ENCODE measurements around the gene MAD2L2.
A peak's percentile ranks its signal among the peaks of the same experiment; 100 is the strongest.

The MAD2L2 gene

DNA sequence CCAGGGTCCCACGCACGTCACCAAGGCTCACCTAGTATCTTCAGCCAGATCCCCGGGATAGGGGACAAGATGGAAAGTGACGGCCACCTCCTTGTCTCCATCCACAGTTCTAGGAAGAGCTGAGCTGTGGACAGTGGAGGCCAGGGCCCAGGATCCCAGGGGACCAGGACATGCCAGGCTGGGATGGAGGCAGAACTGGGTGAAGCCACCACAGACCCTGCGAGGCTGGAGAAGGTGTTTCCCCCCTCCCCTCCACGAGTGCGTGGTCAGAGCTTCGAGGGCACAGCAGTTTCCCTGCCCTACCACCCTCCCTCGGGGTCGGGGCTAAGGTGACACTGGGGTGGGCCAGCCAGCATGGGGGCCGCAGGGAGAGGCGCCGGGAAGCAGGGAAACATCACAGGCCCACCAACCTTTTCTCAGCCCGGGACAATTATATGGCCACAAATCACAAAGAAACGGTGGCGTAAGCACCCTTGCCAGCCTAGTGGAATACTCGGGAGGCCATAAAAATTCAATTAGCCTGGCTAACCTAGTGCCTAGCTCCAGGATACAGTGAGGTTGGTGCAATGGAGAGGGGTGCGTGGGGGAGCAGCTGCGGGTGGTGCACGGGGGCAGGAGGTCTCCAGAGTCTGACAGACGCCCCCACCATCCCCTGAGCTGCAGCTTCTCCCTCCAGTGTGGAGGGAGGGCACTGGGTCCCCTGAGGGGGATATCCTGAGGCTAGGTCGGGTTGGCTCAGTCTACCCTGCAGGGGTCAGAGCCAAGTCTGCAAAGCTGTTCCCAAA is 23.9 kb upstream of the MAD2L2 start:
- DNase-seq (ENCODE audit: low spot score): no peak

DNA sequence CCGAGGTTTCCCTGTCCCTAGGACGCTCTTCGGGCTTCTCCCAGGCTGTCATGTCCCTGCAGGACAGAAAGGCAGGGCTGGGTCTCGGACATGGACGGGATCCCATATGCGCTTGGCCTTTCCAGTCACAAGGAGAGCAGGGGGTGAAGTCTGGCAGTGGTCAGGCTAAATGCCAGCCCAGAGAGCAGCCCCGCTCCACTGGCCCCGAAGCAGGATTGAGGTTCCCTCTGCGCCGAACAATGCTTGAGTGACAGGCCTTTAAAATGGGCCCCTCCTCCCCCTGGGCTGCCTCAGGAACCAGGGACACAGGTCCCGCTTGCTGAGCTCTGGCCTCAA is 23.2 kb upstream of the MAD2L2 start:
- no peak for DNase-seq (ENCODE audit: low spot score)

DNA sequence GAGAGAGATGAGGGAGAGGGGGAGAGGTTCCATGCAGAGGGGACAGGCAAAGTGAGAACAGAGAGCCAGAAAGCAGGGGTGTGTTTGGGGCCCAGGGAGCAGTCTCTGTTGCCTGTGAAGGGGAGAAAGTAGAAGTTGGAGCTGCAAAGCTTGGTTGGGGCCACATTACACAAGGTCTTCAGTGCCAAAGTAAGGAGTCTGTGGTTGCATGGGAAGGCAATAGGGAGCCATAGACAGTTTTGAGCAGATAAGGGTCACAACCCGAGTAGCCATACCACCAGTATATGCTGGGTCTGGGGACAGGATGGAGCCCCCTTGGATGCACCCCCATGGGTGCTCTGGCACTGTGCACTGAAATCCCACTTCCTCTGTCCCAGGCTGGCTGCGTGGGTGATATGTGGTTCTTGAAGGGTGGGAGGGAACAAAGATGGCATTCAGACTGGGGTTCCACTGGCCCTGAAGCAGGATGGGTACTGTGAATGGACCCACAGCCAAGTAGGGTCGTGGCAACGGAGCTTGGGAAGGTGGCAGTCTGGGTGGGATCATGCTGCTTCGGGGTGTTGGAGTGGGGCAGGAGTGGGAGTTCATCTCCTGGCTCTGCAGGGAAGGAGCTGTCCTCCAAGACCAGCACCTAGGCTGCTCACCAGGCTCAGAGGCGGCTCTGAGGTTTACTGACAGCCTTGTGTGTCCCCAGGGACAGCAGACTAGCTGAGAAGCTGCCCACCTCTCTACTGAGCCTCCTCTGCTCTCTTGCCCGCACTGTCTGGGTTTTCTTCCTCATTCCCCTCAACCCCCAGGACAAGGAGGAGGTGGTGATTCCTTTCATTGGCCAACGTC is 22.6 kb upstream of the MAD2L2 start:
- DNase-seq (ENCODE audit: low spot score): no peak

DNA sequence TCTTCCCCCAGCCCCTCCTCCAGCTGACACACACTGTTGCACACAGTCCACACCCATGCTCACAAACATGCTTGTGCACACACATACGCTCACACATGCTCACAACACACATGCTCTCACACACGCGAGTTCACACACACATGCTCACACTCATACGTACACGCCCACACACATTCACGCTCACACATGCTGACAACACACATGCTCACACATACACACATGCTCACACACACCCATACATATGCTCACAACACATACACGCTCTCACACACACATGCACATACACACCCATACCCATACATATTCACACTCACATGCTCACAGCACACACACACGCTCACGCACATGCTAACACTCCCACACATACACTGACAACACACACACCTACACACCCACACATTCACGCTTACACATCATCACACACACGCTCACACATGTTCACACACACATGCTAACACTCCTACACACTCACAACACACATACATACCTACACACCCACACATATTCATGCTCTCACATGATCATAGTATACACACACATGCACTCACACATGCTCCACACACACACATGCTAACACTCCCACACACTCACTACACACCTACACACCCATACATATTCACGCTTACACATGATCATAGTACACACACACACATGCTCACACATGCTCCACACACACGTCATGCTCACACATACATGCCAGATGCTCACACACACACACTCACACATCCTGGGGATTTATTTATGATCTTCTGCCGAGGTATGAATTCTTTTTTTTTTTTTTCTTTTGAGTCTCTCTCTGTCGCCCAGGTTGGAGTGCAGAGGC is 21.2 kb upstream of the MAD2L2 start:
- no peak for DNase-seq (ENCODE audit: low spot score)

DNA sequence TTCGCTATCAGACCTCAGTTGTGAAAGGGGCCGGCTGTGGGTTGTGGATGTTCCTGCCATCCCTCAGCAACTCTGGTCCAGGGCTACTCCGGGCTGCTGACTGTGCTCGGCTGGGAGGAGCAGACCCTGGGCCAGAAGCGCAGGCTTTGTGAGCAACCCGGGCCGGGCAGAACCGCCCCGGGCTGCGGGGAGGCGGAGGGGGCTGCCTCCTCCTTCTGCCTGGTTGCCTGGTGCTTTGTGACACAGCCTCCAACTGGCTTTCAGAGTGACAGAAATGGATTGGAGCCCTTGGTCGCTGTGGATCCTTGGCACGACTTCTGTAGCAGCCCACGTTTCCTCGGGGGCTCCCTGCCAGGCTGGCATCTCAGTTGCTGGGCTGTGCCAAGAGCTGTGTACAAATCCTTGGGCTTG is 20.6 kb upstream of the MAD2L2 start:
- DNase-seq (ENCODE audit: low spot score): no peak

DNA sequence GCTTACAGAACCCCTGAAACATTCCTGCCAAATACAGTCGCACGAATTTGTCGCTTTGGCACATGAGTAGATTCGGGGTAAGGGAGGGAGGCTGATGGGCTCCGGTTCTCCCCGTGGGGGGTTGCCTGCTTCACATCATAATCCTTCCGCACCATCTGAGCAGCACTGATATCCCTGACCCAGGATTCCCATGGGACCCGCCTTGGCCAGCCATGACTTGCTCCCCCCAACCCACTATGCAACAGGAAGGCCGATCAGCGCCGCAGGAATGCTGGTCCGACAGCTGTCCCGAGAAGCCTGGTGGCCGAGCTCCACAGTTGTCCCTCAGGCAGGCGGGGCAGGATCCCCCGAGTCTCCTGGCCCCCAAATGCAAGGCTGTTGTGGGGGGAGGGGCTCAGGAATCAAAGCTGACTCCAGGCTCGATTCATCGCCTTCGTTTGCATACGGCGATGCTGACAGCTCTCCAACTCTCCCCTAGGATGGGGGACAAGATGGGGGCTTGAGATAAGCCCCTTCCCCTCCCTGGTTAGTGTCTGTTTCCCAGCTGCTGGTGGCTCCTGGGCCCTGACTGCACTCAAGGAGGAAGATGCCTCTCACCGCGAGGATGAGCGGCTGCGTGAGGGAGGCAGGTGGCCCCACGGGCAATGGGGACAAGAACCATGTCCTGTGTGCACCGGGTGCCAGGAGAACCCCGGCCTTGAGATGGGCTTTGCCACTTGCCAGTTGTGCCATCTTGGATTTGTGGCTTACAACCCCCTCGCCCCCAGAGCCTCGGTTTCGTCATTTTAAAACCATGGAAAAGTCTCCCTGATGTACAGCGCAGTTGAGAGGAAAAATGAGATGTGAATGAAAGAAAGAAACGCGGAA is 19.9 kb upstream of the MAD2L2 start:
- DNase-seq (ENCODE audit: low spot score): no peak

DNA sequence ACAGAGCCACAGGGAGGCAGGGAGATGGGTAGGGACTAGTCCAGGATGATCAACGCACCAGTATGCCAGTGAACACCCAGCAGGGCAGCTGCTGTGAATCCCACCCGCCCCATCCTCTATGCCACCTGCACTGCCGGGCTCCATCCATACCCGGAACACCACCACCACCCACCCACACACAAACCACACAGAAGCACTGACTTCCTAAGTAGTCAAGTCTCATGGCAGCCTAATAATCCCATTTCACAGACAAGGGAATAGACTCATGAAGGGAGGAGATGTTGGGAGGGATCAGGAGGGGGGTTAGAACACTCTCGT is 16.9 kb upstream of the MAD2L2 start:
- no peak for DNase-seq (ENCODE audit: low spot score)

DNA sequence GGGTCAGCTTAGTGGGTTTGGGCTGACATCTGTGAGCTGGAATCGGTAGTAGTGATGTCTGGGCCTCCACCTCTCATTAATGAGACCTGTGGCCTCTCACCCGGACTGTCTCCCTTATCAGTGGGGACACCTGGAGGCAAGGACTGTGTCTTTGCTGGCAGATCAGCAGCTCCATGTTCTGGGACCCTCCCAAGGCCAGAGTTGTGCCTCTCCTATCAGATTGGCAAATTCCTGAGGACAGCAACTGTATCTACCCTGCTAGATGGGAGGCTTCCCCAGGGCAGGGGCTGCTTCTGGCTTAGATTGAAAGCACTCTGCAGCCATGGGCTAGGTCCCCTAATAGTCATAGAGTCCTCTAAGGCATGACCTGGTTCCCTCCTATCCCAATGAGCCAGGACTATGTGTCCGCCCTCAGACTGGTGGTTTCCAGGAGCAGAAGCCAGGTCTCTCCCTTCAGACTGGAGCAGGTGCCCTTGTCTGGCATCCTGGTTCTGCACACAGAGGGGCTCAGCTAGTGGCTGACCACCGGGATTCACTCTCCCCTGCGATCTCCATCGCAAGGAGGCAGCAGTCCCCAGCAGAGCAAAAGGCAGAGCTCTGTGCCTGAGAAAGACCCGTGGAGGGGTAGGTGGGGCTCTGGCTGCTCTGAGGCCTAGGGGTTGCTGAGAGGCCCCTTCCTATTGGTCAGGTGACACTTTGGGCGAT is 16.4 kb upstream of the MAD2L2 start:
- no peak for DNase-seq (ENCODE audit: low spot score)

DNA sequence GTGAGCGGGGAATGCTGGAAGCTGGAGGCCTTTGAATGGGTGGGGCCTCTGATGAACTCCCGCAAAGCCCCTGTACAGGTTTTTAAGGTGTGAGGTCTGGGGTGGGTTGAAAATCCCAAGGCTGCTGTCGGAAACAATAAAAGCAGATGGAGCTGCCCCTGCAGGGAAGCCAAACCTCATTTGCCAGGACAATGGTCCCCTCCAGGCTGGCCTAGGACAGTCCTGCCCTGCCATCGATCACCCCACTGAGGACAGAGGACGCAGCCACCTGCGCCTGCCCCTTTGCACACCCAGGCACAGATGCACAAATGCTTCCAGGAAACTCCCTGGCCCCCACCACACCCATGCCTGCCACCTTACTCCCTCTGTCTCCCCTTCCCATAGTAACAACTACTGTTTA is 14.9 kb upstream of the MAD2L2 start:
- DNase-seq (ENCODE audit: low spot score): no peak

DNA sequence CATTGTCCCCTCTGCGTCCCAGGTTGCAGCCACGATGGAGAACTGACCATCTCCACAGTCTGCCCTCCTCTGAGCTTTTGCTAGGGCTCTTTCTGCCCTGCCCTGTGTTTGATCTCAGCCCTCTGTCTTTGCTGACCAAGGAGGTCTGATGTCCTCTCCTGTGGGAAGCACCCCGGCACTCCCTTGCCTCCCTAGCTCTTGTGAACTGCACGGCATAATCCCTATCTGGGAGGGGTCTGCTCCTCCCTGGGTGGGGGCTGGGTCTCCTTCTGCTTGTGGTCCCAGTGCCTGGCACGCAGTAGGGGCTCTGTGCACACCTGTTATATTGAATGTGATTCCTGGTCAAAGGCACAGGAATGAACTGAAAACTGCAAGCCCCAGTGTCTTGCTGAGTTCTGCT is 13.0 kb upstream of the MAD2L2 start:
- DNase-seq (ENCODE audit: low spot score): no peak

DNA sequence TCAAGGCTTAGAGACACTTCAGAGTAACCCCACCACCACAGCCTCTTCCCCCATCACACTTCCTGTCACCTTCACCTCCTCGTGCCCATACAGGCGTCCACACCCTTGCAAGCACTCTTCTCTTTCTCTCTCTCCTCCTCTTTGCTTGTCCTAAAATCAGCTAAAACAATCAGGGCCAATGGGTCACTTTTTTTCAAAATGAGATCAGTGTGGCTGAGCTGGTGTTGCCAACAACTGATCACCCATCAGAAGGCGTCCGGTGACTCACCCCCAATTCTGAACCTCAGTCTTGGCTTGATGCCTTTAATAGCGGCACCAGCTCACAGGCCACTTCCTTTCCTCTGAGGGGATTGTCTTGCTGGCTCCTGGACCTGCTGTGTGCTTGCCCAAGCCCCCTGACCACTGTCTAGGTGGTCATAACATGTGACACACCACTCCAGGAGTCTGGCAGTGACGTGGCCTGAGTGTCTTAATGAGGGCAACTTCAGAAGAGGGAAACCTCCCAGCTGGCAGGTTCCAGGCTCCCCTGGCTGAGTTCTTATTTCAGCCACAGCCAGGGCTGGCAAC is 12.2 kb upstream of the MAD2L2 start:
- DNase-seq (ENCODE audit: low spot score): no peak

DNA sequence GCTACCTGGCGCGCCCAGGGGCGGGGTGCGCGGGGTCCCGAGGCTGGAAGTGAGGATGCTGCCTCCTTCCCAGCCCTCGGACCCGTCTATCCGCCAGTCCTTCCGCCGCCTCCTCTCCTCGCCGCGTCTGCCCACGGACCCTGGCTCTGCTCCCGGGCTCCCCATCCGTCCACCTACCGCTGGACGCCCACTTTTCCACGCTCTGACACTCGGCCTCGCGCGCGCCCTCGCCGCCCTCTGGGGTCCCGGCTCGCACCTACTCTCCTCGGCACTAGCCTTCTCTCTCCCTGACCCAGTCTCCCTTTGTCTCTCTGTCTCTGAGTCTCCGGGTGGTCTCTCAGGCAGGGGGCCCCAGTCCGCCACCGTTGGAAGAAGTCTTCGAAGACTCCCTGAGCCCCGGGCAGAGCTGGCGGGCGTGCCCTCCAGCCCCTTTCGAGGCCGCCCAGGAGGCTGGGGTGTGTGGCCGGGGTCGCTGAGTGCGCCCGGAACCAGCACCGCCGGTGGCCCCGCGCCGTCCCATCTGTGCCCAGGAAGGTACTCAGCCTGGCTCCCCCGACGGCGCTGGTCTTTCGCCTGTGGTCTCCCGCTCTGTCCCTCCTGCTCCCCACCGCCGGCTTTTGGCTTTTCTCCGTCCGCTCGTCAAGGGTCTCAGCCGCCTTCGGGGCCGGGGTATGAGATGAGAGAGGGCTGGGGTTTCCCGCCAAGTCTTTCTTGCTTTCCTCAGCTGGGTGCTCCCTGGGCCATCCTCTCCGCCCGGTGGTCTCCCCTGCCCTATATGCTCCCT is 11.2 kb upstream of the MAD2L2 start:
- DNase-seq (ENCODE audit: low spot score): no peak

DNA sequence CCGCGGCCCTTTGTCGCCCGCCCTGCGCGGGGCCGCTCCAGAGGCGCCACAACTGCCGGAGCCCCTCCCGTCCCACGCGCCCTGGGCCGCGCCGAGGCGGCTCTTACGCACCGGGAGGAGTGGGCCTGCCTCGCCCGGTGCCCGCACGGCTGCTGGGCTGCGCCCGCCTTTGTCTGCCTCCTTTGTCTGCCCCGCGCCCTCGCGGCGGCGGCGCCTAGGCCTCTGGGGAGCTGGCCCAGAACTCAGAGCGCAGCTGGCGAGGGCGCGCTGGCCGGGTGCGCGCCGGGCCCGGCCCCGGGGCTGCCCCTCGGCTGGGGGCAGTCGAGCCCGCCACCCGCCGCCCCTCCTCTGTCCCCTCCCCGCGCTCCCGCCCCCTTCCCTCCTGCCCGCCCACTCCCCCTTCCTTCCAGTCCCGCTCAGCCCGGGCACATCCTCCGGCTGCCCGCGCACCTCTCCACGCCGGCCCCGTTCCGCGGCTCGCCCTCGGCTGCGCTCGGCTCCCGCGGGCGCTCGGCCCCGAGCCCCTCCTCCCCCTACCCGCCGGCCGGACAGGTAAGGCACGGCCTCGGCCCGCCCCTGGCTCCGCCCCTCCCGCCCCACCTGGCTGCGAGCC is 10.5 kb upstream of the MAD2L2 start, which contains the start of gene DRAXIN:
Gene DRAXIN (plus strand): TSS at position 409 of the 613 bp plus-strand sequence. CDS start 14,549 bp downstream, outside the sequence.
- peak; percentile 86 for DNase-seq (ENCODE audit: low spot score)

DNA sequence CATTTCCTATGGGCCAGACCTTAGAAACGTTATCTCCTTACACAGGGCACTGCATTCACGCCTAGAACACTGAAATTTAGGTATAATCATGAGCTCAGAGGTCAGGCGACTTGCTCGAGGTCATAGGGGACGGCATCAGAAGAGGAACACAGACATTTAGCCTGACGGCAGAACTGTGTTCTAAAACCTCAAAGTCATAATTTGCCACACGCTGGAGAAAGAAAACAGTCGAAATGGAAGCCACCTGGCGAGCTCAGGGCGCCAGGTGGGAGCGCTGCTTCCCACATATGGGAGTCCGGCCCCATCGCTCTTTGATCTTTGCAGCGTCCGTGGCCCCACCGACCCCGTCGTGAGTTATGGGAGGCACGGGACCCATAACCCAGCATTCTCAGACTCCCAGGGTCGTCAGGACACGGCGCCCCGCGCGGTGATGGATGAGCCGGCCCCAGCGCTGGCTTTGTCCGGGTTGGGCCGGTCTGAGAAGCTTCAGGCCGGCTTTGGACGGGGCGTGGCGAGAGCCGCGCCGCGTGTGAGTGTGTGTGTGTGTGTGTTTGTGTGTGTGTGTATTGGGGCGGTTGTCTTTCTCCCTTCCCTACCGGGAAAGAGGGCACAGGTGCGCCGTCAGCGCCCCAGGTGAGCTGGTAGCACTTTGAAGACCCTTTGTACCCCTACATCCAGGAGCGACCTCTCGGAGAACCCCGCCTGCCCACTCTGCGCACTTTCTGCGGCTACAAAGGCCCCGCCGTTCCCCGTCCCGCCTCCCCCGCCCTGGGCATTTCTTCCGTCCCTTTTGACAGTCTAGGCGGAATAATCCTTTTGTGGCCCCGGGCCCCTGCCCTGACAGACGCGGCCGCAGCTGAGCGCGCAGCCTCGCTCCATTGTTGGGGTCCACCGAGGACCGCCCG is 9.7 kb upstream of the MAD2L2 start:
- DNase-seq (ENCODE audit: low spot score): no peak

DNA sequence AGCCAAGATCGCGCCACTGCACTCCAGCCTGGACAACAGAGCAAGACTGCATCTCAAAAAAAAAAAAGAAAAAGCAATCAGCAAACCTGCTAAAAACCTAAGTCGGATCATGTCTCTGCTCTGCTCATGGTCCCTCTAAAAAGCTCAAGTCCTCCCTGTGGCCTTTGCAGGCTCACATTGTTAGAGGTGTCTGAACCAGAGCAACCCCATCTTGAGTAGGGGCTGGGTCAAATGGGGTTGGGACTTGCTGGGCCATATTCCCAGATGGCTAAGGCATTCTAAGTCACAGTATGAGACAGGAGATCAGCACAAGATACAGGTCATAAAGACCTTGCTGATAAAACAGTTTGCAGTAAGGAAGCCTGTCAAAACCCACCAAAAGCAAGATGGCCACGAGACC is 7.6 kb upstream of the MAD2L2 start:
- DNase-seq (ENCODE audit: low spot score): no peak

DNA sequence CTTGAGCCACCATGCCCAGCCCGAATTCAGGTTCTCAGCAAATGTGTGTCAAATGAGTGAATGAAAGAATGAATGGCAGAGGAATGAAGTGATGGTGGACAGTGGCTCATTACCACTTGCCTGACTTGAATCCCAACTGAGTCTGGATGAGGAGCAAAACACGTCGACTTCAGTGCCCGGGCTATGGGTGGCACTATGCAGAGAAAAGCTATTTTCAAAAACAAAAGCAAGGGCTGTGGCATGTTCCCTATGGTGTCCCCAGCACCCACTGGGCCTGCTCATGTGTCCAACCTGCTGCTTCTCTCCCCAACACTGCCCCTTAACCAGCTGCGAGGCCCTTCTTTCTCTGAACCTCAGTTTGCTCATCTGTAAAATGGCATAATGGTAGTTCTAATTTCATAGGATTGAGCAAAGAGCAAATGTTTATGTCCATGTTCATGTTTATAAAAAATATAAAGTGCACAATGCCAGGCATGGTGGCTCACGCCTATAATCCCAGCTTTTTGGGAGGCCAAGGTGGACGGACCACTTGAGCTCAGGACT is 4.3 kb upstream of the MAD2L2 start:
- DNase-seq (ENCODE audit: low spot score): no peak

DNA sequence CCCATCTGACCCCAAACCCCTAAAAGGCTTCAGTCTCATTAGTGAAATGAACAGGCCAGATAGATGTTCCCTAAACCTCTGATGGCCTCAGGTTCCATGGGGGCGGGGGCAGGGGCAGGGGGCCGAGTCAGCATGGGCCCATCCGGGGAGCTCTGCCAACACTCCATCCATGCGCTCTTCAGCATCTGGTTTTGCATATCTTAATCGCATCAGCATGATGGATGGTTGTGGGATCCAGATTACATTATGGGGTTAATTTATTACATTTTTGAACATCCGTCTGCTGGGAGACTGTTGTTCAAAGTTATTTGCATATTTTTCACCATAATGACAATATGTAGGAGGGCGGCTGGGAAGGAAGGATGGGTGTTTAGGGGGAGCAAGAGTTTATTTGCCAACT is 3.1 kb upstream of the MAD2L2 start:
- no peak for DNase-seq (ENCODE audit: low spot score)

DNA sequence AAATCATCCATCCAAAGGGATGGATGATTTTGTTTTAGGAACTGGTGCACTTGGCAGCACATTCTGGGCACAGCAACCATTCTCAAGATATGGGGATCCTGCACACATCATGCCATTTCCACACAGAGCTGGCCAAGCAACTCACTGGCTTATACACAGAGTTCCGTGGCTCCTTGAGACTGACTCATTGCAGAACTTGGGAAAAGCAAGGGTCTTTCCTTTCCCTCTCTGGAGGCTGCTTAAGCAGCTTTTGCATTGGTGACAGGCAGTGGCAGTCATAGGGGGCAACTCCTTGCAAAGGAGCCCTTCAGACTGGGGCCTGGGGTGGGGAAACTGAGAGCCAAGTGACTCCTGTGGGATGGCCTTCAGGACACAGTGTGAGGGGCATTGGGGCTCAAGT is 1.9 kb upstream of the MAD2L2 start:
- DNase-seq (ENCODE audit: low spot score): no peak
